ENCODE results near the gene CEMIP. TPM values are rescaled to one million over a fixed set of nuclear protein-coding genes. Genes with fewer than 3 reads are reported as not detected.
A peak's percentile ranks its signal among the peaks of the same experiment; 100 is the strongest.

CEMIP gene
- total and polyA plus RNA-seq, 2 of the 8 experiments (the other 6 are each of a cell fraction or from before 2014, with no cell fraction given), result 0.11 to 0.60 TPM

GRCh38 chr15:80744415-80744814 lies 34.8 kb upstream of the CEMIP start:
- H2BK12ac ChIP-seq (ENCODE audit: low read depth, low read length), result no peak overlapping the region
- no peak overlapping the region for H3K14ac ChIP-seq (ENCODE audit: insufficient read length)
- peaks cover 2% of the 10 kb centered on the region for H3K79me1 ChIP-seq (ENCODE audit: low read depth, low read length)
- no peak overlapping the region for H4K5ac ChIP-seq (ENCODE audit: insufficient read length, low read depth, low read length)
- no peak overlapping the region for H2BK120ac ChIP-seq (replicated peaks; ENCODE audit: low read depth, low read length)
- FAIRE-seq (peak; percentile 75), DNase-seq (ENCODE audit: low read depth in 1 of 2, low spot score in 2 of 2) (no peak)
- POLR2A ChIA-PET (ENCODE audit: partially characterized antibody), result interaction anchor here (1.1 to 1.2 kb wide), 2 partner anchors 36 to 69 kb away, joined by 3 to 4 read pairs; no protein-coding TSS in a partner anchor
- H3K56ac ChIP-seq (replicated peaks; ENCODE audit: insufficient read length, low read depth, low read length), result no peak overlapping the region
- no peaks in the 10 kb centered on the region for H3K36me3 ChIP-seq (ENCODE audit: control insufficient read depth in 2 of 4, insufficient read depth in 4 of 4, low read length in 3 of 4)
- CTCF ChIA-PET (ENCODE audit: partially characterized antibody), result interaction anchor here (0.5 to 1.2 kb wide), 2 partner anchors 31 to 269 kb away, joined by 3 to 4 read pairs; no protein-coding TSS in a partner anchor
- no peak overlapping the region for H3K23ac ChIP-seq (ENCODE audit: insufficient read length)
- WGBS, 2 experiments (ENCODE audit: extremely low coverage in 1 of 2, insufficient coverage in 1 of 2, insufficient read length in 1 of 2, insufficient replicate concordance in 2 of 2, low coverage in 1 of 2, low lambda C conversion rate in 2 of 2, missing lambda C conversion rate in 1 of 2), result 42% methylated on average over 6 of the region's 6 CpGs; no CpG with 5 or more reads in 1 of the 2 experiments
- H3K79me2 ChIP-seq (ENCODE audit: control insufficient read depth in 1 of 2, insufficient read depth in 2 of 2, low read length in 2 of 2), result no peaks in the 10 kb centered on the region
- no peak overlapping the region for H2AK5ac ChIP-seq (ENCODE audit: low read depth, low read length)
- no peak overlapping the region for H2BK20ac ChIP-seq (ENCODE audit: low read length)
- H2AFZ ChIP-seq (ENCODE audit: low read length), result no peak overlapping the region
- H3K9ac ChIP-seq (replicated peaks in 1 of 4; ENCODE audit: extremely low read depth in 1 of 4, low read depth in 3 of 4, low read length in 3 of 4), result no peak overlapping the region
- H3K23me2 ChIP-seq (ENCODE audit: low read depth, low read length), result no peaks in the 10 kb centered on the region
- H3K4ac ChIP-seq (replicated peaks; ENCODE audit: insufficient read length, low read depth, low read length), result no peak overlapping the region
- H4K8ac ChIP-seq (ENCODE audit: extremely low read depth, insufficient read depth, low read length), result no peak overlapping the region
- no peak overlapping the region for H4K91ac ChIP-seq (replicated peaks; ENCODE audit: insufficient read length, low read length)
- H3K4me1 ChIP-seq (replicated peaks in 1 of 4; ENCODE audit: control insufficient read depth in 3 of 4, insufficient read depth in 4 of 4, low read length in 3 of 4), result peaks cover 0 to 9% (median 6%) of the 10 kb centered on the region in 4 experiments; a peak in 4 of 7 replicates
- no peaks in the 10 kb centered on the region for H3K27me3 ChIP-seq (replicated peaks in 1 of 4; ENCODE audit: control insufficient read depth in 3 of 4, extremely low read depth in 1 of 4, insufficient read depth in 3 of 4, low read length in 3 of 4)
- no peak overlapping the region for H3K27ac ChIP-seq (ENCODE audit: low read depth, low read length)
- H3K9me3 ChIP-seq (ENCODE audit: insufficient read depth in 2 of 2, low read depth in 1 of 2, low read length in 1 of 2), result no peaks in the 10 kb centered on the region
- no peak overlapping the region; a peak in 1 of 4 replicates for H3K4me2 ChIP-seq (ENCODE audit: insufficient read depth in 1 of 2, low read depth in 2 of 2, low read length in 2 of 2)
- H3K4me3 ChIP-seq (ENCODE audit: extremely low read depth in 1 of 4, insufficient read depth in 2 of 4, low read depth in 3 of 4, low read length in 4 of 4), result no peak overlapping the region
- H4K20me1 ChIP-seq (replicated peaks in 1 of 2; ENCODE audit: control insufficient read depth in 1 of 2, insufficient read depth in 2 of 2, low read length in 2 of 2), result peaks cover 0 to 2% of the 10 kb centered on the region in 2 experiments
- H2BK15ac ChIP-seq (ENCODE audit: low read length), result no peak overlapping the region
- H2BK5ac ChIP-seq (ENCODE audit: low read depth, low read length), result no peak overlapping the region
- H3K18ac ChIP-seq (ENCODE audit: extremely low read depth, low read length), result no peak overlapping the region
- no peak for TF ChIP-seq YY1 (IDR thresholded peaks at IDR 0.05; ENCODE audit: low read depth, low read length)
- no peak for TF ChIP-seq HDAC2 (IDR thresholded peaks at IDR 0.05; ENCODE audit: borderline replicate concordance in 1 of 2, low read depth in 2 of 2, low read length in 2 of 2)
- no peak for TF ChIP-seq SIX5 (IDR thresholded peaks at IDR 0.05; ENCODE audit: low read depth, low read length)
- TF ChIP-seq KDM4A (IDR thresholded peaks at IDR 0.05; ENCODE audit: low read depth, low read length, severe bottlenecking), result no peak
- no peak for TF ChIP-seq NANOG (IDR thresholded peaks at IDR 0.05; ENCODE audit: insufficient read depth, low read depth, low read length, poor library complexity, severe bottlenecking)
- TF ChIP-seq CHD1 (IDR thresholded peaks at IDR 0.05; ENCODE audit: low read depth, low read length), result no peak
- no peak for TF ChIP-seq SRF (IDR thresholded peaks at IDR 0.05; ENCODE audit: low read depth, low read length)
- no peak for TF ChIP-seq MAFK (IDR thresholded peaks at IDR 0.05; ENCODE audit: low read depth, low read length)
- no peak for TF ChIP-seq SP4 (IDR thresholded peaks at IDR 0.05; ENCODE audit: low read length)
- TF ChIP-seq FOSL1 (IDR thresholded peaks at IDR 0.05; ENCODE audit: insufficient read depth, low read depth, low read length), result no peak
- no peak for TF ChIP-seq CREB1 (IDR thresholded peaks at IDR 0.05)
- TF ChIP-seq NRF1 (IDR thresholded peaks at IDR 0.05; ENCODE audit: low read depth, low read length), result no peak
- no peak for TF ChIP-seq SUZ12 (IDR thresholded peaks at IDR 0.05; ENCODE audit: low read length)
- TF ChIP-seq CEBPB (IDR thresholded peaks at IDR 0.05; ENCODE audit: low read depth, low read length), result no peak
- no peak for TF ChIP-seq BRCA1 (IDR thresholded peaks at IDR 0.05; ENCODE audit: low read depth, low read length)
- no peak for TF ChIP-seq BCL11A (IDR thresholded peaks at IDR 0.05; ENCODE audit: low read depth in 2 of 2, low read length in 2 of 2)
